Thyroid gland (tissue), 4 donors: Measurements from ENCODE around the gene NADSYN1. TPM values are rescaled to one million over a fixed set of nuclear protein-coding genes. Genes with fewer than 3 reads are reported as not detected.

Source experiments
- DNase-seq, 2 donors: peaks; one replicate each; pipeline ENCODE4 v3.0.0-alpha.2; 2019
- H3K27ac ChIP-seq, 3 donors: fragments of 200-600 bp; sonication (generic); 1 replicate in 2 of 3; 2 replicates in 1 of 3; pipeline ENCODE4 v1.5.1; 2016 to 2019; ENCODE audit warnings: mild to moderate bottlenecking in 1 of 3, moderate library complexity in 1 of 3
- H3K27me3 ChIP-seq: fragments of 200-600 bp; sonication (generic); one replicate; pipeline ENCODE4 v1.5.1; 2019
- H3K36me3 ChIP-seq, 2 donors: fragments of 200-600 bp; sonication (generic); one replicate each; pipeline ENCODE4 v1.5.1; 2016 to 2019
- H3K4me1 ChIP-seq, 2 donors: fragments of 200-600 bp; sonication (generic); one replicate each; pipeline ENCODE4 v1.5.1; 2017 to 2019
- H3K4me3 ChIP-seq, 3 donors: fragments of 200-600 bp; sonication (generic); replicated peaks in 1 of 3; 1 replicate in 2 of 3; 2 replicates in 1 of 3; pipeline ENCODE4 v1.5.1; 2016; ENCODE audit warnings: mild to moderate bottlenecking in 1 of 3
- H3K9me3 ChIP-seq: fragments of 200-600 bp; sonication (generic); one replicate; pipeline ENCODE4 v1.5.1; 2017
- CTCF ChIP-seq, 6 experiments: fragments of 200-600 bp in 3 of 6; fragments of 450-650 bp in 3 of 6; sonication (generic) in 3 of 6; IDR thresholded peaks; one replicate each; pipeline ENCODE4 v1.5.1; 2016 to 2019; ENCODE audit warnings: antibody characterized with exemption in 6 of 6, mild to moderate bottlenecking in 2 of 6, inconsistent platforms in 1 of 6, moderate library complexity in 1 of 6
- POLR2A ChIP-seq, 2 donors: fragments of 450-650 bp; IDR thresholded peaks; one replicate each; pipeline ENCODE4 v1.6.1; 2017; ENCODE audit warnings: antibody characterized with exemption in 2 of 2, mild to moderate bottlenecking in 2 of 2, moderate library complexity in 1 of 2
- WGBS, 2 donors: methylation state at CpG; one replicate each; pipeline ENCODE4 v1.1.5; 2017; 5-methylcytosine and 5-hydroxymethylcytosine counted together
- intact Hi-C: fragments of 100-400 bp; cut with DNase I; formaldehyde crosslinking; loops from one replicate; pipeline ENCODE4 v1.15.1; 2023
- total RNA-seq, 4 donors: library from RNA; depleted of rRNA; stranded (reverse); fragments of >200 nt; gene quantifications; one replicate each; pipeline ENCODE4 v1.2.3, GENCODE V29; 2016

The NADSYN1 gene
- total RNA-seq, 4 donors from 2014 or later: 41.9 to 102 (median 54.7) TPM

- H3K36me3 ChIP-seq: peaks cover 11 to 13% of the 10 kb centered on the region in 2 donors
- intact Hi-C loops: no loop called here
- no peak overlapping the region for H3K4me3 ChIP-seq
- no peak overlapping the region for H3K27ac ChIP-seq
- H3K27me3 ChIP-seq: no peaks in the 10 kb centered on the region
- no peak for DNase-seq
- no peaks in the 10 kb centered on the region for H3K9me3 ChIP-seq
- TF ChIP-seq POLR2A (IDR thresholded peaks at IDR 0.05): no peak
- TF ChIP-seq CTCF (IDR thresholded peaks at IDR 0.05): no peak
- WGBS, 2 donors: 92 to 95% methylated on average over 5 to 6 of the region's 6 CpGs
- H3K4me1 ChIP-seq: peaks cover 6 to 16% of the 10 kb centered on the region in 2 donors
Measured at GRCh38 chr11:71437399-71437798, 15.6 kb upstream of the NADSYN1 start.

GRCh38 chr11:71437879-71438278 lies 15.1 kb upstream of the NADSYN1 start:
- no peaks in the 10 kb centered on the region for H3K27me3 ChIP-seq
- intact Hi-C loops: no loop called here
- DNase-seq: no peak
- WGBS, 2 donors: 79 to 82% methylated on average over 12 to 13 of the region's 13 CpGs
- H3K4me3 ChIP-seq: no peak overlapping the region
- no peak overlapping the region for H3K27ac ChIP-seq
- H3K9me3 ChIP-seq: no peaks in the 10 kb centered on the region
- peaks cover 11 to 13% of the 10 kb centered on the region in 2 donors for H3K36me3 ChIP-seq
- H3K4me1 ChIP-seq: peaks cover 6 to 16% of the 10 kb centered on the region in 2 donors
- TF ChIP-seq CTCF (IDR thresholded peaks at IDR 0.05): no peak
- TF ChIP-seq POLR2A (IDR thresholded peaks at IDR 0.05): no peak

- H3K27me3 ChIP-seq: no peaks in the 10 kb centered on the region
- no peaks in the 10 kb centered on the region for H3K9me3 ChIP-seq
- H3K36me3 ChIP-seq: peaks cover 11 to 13% of the 10 kb centered on the region in 2 donors
- no peak for TF ChIP-seq POLR2A (IDR thresholded peaks at IDR 0.05)
- no peak for TF ChIP-seq CTCF (IDR thresholded peaks at IDR 0.05)
- no peak overlapping the region for H3K27ac ChIP-seq
- DNase-seq: no peak
- WGBS, 2 donors: 94 to 97% methylated on average over 18 to 19 of the region's 19 CpGs
- intact Hi-C loops: no loop called here
- peaks cover 6 to 9% of the 10 kb centered on the region in 2 donors for H3K4me1 ChIP-seq
- no peak overlapping the region for H3K4me3 ChIP-seq
Measured at GRCh38 chr11:71438650-71439049, 14.4 kb upstream of the NADSYN1 start.

GRCh38 chr11:71440021-71440755 lies 12.8 kb upstream of the NADSYN1 start:
- H3K27me3 ChIP-seq: no peaks in the 10 kb centered on the region
- intact Hi-C loops: no loop called here
- H3K36me3 ChIP-seq: peaks cover 11 to 13% of the 10 kb centered on the region in 2 donors
- 98% methylated on average over 6 of the region's 6 CpGs for WGBS, 2 donors
- no peaks in the 10 kb centered on the region for H3K4me1 ChIP-seq
- no peak overlapping the region for H3K4me3 ChIP-seq
- H3K9me3 ChIP-seq: no peaks in the 10 kb centered on the region
- no peak for DNase-seq
- TF ChIP-seq POLR2A (IDR thresholded peaks at IDR 0.05) (no peak), CTCF (IDR thresholded peaks at IDR 0.05) (no peak)
- no peak overlapping the region for H3K27ac ChIP-seq

- Histone ChIP-seq H3K36me3 (peaks cover 11 to 13% of the 10 kb centered on the region in 2 donors), H3K27ac (no peak overlapping the region), H3K4me1 (no peaks in the 10 kb centered on the region), H3K4me3 (no peak overlapping the region), H3K27me3 (no peaks in the 10 kb centered on the region), H3K9me3 (no peaks in the 10 kb centered on the region)
- intact Hi-C loops: no loop called here
- DNase-seq: no peak
- WGBS, 2 donors: 96% methylated on average over 9 to 10 of the region's 11 CpGs
- TF ChIP-seq POLR2A (IDR thresholded peaks at IDR 0.05): no peak
- TF ChIP-seq CTCF (IDR thresholded peaks at IDR 0.05): no peak
Measured at GRCh38 chr11:71441251-71441650, 11.8 kb upstream of the NADSYN1 start.
